Fibroblast of skin of left biceps (primary cell): ENCODE data around the gene KLF11.
A peak's percentile ranks its signal among the peaks of the same experiment; 100 is the strongest.

Experiments used
- DNase-seq, 2 experiments: peaks; one replicate each; pipeline ENCODE4 v3.0.0-alpha.2; 2013; ENCODE audit warnings: low read depth in 2 of 2

KLF11 gene

DNA sequence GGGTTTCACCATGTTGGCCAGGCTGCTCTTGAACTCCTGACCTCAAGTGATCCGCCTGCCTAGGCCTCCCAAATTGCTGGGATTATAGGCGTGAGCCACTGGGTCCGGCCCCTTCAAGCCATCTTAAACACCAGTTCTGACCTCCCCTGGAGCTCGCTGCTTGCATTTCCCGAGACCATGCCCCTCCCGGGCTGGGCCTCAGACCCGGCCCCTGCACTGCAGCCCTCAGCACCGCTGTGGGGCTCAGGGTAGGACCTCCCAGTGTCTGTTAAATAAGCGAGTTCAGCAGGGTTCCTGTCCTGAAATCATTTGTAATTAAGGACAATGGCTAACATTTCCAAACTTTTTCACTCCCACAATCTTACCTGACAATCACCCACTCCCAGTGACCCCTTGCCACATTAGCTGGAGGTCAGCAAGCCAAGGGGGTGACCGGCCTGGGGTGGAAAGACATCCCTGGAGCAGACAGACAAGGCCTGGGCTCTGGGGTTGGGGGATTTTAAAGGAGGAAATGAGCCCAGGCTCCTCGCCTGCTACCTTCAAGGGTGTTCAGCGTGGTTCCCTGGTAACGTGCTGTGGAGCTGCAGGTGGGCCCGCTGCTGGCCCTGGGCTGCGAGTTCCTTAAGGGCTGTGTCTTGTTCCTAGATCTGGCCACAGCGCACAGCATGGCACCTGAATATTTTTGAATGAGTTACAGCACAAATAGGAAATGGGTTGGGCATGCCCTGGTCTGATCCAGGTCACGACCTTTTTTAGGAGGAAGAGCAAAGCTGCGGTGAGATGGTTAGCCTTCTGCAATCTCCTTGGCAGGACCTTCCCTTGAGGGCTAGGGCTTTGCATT is 21.8 kb downstream of the KLF11 start:
- no peak for DNase-seq

DNA sequence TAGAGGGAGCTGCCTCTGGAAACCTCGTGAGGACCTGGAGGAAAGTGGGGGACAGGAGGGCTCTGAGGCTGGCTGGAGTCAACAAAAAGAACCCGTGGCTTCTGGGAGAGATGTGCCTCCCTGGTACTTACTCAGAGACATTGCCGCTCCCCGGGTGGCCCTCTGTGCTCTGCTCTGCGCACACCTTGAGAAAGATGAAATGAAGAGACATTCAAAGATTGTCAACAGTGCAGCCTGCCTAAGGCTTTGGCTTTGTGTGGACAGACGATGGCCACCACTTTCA is 22.4 kb downstream of the KLF11 start:
- no peak for DNase-seq

DNA sequence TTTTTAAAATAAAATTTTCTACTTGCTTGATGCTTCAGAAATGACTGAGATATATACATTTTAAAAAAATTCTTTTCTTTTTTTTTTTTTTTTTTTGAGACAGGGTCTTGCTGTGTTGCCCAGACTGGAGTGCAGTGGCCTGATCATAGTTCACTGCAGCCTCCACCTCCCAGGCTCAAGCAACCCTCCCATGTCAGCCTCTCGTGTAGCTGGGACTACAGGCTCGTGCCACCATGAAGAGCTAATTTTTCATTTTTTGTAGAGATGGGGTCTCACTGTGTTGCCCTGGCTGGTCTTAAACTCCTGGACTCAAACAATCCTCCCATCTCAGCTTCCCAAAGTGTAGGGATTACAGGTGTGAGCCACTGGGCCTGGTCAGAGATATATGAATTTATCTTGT is 24.0 kb downstream of the KLF11 start:
- DNase-seq = no peak

DNA sequence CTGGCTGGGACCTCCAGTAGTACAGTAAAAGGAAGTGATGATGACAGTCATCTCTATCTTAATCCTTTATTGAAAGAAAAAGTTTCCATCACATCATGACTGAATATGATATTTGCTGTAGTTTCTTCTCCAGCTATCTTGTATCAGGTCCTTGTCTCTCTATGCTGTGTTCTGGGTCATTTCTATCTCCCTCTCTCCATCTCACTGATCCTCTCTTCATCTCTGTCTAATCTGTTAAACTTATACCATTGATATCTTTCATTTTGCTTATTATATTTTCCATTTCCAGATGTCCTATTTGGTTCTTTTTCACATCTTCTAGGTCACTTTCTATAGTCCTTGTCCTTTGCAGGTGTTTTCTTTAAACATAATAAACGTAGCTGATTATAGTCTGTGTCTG is 24.5 kb downstream of the KLF11 start:
- DNase-seq = no peak

DNA sequence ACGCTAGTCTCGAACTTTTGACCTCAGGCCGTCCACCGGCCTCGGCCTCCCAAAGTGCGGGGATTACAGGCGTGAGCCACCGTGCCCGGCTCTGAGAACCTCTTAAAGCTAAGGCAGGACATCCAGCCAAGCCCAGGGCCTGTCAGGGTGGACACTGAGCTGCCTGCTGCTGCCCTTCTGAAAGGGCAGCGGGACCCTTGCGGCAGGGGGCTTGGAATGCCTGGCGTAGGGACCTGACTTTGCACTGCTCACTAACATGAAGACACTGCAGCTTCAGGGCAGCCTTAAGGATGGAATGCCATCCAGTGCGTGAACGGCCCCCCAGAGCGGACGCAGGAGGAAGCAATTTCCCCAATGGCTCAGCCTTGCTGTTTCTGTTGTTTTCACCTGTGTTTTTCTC is 27.8 kb downstream of the KLF11 start:
- DNase-seq = no peak

DNA sequence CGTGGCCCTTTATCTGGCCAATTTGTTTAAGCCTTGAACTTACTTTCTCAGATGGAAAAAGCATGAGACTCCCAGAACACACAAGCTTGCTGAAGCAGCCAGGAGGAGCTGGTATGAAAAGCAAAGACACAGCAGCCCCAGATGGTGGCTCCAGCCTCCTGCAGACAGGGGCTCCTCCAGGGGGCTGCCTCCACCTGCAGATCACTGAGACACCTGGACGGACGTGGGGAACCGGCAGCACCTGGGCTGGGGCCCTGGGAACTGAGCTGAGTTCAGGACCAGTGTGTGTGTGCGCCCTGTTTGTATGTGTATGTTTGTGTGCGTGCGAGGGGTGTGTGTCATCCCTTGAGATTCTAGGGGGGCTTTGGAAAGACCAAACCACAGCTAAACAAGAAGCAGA is 28.2 kb downstream of the KLF11 start:
- DNase-seq = no peak

DNA sequence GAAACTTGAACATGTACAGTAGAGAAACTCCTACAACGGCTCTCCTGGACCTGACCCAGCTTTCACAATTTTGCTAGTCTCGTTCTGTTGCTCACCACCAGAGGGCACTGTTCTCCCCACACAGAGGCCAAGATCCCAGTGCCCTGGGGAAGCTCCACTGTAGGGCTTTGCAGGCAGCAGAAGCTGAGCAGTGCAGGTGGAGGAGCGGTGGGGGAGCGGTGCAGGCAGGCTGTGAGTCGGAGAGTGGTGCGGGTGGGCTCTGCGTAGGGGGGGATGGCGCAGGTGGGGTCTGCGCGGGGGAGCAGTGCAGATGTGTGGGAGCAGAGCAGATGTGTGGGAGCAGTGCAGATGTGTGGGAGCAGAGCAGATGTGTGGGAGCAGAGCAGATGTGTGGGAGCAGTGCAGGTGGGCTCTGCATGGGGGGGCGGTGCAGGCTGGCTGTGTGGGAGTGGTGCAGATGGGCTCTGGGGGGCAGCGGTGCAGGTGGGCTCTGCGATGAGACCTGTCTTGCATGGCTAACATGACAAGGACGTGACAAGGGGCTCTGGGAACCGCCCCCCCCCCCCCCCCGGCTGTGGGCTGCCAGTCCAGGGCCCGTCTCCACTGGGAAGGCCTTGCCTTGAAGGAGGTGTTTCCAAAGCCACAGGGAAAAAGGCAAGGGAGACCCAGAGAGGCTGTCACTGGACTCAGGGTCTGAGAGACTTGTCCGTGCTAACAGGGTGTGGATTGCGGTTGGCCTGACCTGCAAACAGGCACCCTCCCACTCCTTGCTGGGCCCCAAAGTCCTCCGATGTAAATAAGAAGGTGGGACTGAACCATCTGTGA is 29.5 kb downstream of the KLF11 start:
- DNase-seq = peak; percentile 43 to 50

DNA sequence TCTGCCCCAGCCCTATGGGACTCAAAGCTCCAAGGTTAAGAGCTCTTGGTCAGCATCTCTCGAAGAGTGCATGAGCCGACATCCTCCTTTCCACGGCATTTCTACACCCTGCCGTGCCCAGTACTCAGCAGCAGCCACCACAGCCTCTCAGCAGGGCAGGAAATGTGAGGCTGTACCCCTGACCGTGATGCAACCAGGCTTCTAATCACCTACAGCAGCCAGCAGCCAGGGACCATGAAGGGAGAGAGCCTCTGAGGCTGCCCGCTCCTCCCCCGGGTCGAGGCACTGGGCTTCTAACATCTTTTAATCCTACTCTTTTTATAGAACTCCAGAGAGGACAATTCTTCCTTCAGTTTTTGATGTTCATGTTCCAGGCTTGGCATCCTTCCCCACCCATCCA is 30.4 kb downstream of the KLF11 start:
- no peak for DNase-seq

DNA sequence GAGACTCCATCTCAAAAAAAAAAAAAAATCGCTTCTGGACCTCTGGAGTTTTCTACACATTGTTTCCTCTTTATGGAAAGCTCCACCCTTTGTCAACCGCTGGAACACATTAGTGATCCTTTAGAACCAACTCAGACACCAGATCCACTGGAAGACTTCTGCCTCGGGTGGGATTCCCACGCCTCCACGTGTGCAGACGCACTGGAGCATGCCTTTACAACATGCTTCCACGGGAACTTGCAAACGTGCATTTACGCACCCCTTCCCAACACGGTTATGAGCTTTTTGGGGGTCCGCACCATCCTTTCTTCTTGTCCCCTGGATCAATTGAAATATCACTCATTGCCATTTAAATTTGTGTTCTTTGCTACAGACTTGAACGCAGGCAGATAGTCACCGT is 31.8 kb downstream of the KLF11 start:
- DNase-seq = no peak

DNA sequence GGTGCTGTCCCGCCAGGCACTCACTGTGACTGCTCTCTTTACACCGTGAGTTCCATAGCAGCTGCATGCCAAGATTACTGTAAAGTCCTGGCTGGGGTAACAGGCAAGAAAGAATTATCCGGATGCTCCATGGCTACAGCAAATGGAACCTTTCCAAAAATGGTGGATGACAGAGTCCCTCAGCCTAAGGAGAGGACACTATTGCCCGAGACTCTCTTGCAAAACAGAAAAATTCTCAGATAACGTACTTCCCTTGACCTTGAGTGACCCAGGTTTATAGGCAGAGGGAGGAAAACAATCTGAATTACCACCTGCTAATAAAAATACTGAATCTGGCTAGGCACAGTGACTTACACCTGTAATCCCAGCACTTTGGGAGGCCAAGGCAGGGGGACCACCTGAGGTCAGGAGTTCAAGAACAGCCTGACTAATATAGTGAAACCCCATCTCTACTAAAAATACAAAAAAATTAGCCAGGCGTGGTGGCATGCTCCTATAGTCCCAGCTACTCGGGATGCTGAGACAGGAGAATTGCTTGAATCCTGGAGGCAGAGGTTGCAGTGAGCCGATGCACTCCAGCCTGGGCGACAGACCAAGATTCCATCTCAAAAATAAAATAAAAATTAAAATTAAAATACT is 32.3 kb downstream of the KLF11 start:
- DNase-seq = no peak

DNA sequence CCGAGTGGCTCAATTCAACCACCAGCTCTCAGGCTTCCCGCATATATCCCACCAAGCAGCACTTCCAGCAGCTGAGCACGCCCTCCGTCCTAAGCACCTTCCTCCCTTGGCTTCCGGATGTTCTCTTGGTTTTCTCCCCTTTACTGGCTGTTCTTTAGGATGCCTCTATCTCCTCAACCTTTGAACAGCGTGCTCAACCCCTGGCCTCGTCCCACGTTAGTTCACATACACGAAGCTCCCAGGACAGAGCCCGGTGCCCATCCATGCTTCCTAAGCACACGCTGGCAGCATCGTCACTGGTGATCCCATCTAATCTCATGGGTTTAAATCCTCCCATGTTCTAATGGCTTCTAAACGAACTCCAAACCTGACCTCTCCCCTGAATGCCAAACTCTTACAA is 33.2 kb downstream of the KLF11 start:
- DNase-seq = no peak

DNA sequence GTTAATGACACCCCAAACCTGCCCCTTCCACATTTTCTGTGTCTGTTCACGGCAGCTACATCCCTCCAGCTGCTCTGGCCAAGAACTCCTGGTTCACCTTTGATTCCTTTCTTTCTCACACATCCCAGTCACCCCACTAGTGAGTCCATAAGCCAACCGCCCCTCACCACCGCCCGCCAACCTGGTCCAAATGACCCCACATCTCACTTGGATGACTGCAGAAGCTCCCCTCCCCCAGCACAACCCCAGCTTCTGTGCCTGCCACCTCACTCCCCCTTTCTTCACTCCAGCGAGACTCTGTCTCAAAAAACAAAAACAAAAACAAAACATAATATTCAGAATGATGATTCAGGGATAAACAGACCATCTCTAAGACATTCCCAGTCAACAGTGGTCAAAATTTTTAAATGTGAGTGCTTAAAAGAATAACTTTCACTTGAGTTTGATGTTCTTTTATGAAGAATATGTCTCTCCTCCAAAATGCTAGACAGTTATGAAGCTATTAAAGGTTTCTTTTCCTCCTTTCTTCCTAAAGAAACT is 33.7 kb downstream of the KLF11 start:
- DNase-seq = no peak

DNA sequence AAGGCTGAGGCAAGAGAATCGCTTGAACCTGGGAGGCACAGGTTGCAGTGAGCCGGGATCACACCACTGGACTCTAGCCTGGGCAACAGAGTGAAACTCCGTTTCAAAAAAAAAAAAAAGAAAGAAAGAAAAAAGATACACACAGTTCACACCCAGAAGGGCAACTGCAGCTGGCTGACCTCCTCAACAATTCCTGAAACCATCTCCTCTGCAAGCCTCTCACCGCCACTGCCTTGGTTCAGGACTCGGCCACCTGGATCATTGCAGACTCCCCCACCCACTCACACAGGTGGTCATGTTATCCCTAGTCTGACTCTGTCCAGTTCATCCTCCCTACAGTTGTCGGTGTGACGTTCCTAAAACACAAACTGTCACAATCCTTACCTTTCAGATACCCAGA is 34.7 kb downstream of the KLF11 start:
- no peak for DNase-seq

DNA sequence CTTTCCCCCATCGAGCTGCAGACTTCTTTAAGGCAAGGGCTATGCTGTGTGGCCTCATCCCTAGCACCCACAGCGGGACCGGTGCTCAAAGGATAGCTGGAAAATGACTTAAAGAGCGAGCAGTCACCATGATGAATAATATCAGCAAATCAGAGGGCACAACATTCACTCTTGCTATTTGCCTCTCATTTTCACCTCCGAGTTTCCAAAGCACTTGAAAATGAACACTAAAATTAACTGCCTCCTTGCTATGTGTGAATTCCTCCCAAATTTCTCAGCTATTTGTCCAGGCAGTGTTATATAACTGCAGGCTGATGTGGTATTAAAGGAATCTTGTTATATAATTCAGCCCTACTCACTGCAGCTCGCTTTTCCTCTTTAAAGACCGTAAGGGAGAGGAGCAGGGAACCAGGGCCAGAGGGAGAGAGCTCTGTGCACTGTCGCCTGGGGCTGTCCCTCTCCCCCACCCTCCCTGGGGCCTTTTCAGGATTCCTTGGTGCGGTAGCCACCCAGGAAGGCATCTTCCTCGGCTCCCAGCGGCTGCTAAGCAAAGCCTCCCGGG is 35.4 kb downstream of the KLF11 start:
- DNase-seq = no peak

DNA sequence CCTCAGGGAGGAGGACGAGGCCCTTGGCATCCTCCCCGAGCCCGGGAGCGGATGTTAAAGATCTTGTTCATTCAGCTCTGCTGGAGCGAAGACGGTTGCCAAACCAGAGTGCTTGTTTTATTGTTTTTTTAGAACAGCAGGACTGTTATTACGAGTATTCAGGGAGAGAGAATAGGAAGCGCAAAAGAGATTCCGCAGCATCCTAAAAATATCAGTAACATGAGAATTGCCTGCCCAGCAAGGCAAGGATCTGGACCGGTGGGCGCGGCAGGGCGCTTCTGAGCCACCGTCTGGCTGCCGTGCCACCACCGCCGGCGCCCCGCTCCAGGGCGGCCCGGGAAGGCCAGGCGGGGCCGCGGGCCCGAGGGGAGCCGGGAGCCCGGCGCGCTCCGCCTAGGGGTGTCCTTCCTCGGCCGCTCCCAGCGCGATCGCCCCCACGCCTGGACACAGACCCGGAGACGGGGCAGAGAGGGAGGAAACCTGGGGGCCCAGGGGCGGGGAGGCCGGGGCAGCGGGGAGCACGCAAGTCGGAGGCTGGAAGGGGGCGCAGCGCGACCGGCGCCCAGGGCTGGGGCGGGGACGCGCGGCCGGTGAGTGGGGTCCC is 36.0 kb downstream of the KLF11 start:
- DNase-seq = peak in 1 of 2 experiments; percentile 28

DNA sequence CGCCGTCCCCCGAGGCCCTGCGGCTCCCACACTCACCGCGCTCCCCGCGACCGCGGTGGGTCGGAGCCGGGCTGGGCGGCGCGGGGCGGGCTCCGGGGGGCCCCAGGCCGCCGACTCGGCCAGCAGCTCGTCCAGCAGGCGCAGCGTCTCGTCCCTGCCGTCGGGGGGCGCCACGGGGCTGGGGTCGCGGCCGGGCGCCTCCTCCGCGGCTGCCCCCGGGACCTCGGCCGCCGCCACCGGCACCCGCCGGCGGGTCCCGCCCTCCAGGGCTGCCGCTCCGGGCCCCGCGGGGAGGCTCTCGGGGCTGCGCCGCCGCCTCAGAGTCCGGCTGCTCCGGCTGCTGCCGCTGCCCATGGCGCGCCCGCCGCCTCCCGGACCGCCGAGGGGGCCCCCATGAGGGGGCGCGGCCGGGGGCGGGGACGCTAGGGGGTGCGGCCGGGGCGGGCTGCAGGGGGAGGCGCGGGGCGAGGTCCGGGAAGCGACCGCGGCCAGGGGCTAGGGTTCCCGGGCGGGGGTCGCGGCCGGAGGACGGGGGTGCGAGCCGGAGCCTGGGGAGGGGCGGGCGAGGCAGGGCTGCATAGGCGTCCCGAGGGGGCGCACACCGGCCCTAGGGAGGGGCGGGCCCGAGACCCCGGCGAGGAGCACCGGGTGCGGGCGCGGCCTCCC is 36.7 kb downstream of the KLF11 start, which contains the start of gene CYS1:
Gene CYS1, minus strand, starts transcription at position 542 of the 666 bp plus-strand sequence. Its CDS starts 188 bp downstream, at position 354.
- no peak for DNase-seq

DNA sequence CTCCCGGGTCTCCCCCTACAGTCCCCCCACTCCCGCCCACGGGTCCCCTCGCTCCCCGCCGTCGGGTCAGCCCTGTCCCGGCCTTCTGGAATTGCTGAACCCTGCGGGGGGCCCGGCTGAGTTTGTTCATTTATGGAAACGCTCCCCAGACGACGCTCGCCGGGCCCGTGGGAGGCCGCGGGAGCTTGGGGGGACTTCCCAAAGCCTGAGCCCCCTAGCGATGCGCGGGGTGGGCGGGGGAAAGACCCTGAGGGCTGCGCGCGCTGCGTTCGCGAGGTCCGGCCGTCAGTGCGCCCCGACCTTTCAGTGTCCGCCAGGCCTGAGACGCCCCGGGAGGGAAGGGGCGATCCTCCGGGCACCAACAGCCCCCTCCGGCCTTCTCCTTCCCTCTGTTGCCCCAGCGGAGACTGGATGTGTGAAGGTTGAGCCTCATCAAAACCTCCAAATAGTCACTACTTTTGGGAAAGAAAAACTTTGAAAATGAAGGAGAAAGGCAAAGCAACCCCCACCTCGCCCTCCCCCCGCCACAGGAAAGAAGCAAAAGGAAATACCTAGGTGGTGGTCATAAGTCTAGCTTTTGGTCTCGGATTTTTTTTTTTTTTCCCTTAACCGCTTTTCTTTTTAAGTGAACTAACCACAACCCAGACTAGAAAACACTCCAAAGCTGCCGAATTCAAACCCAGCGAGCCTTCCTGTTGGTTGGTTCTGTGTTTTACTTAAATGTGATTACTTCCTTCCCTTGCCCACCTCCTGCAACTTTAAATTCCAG is 37.4 kb downstream of the KLF11 start:
- no peak for DNase-seq

DNA sequence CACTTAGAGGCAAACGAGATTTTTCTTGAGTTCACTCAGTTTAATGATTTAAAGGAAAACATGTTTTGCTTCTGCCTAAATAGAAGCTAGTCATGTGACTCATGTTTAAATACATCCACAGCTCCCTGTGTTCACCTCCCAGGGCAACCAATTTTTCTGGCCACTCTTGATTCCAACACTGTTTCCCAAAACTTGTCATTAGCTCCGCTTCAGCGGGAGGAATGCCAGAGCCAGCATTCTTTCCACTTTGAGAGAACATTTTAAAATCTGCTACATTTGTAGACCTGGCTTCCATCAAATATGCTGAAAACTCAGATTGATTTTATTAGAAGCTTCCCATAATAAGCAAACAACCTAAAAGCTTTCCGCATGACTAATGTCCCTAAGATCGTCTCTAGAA is 39.7 kb downstream of the KLF11 start:
- DNase-seq = no peak

DNA sequence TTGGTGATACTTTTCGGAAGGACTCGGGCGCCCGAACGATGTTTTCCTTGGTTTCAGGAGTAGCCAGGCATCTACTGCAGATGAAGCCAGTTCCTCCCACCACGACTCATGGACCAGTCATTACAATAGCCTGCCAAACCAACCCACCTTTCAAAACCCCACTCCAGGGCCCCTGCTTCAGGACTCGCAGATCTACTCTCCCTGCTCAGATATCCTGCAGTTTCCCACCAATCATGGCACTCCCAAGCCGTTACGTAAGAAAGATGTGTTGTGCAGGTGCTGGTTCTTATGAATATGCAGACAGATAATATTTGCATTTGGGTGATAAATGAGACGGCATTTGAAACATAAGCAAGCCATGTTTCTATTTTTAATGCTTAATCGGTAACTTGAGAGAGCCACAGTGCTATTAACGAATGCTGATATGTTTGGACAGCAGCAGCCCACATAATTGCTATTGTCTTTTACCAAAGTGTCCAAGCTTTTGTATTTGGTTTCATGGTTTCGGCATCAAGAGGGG is 40.4 kb downstream of the KLF11 start:
- no peak for DNase-seq

DNA sequence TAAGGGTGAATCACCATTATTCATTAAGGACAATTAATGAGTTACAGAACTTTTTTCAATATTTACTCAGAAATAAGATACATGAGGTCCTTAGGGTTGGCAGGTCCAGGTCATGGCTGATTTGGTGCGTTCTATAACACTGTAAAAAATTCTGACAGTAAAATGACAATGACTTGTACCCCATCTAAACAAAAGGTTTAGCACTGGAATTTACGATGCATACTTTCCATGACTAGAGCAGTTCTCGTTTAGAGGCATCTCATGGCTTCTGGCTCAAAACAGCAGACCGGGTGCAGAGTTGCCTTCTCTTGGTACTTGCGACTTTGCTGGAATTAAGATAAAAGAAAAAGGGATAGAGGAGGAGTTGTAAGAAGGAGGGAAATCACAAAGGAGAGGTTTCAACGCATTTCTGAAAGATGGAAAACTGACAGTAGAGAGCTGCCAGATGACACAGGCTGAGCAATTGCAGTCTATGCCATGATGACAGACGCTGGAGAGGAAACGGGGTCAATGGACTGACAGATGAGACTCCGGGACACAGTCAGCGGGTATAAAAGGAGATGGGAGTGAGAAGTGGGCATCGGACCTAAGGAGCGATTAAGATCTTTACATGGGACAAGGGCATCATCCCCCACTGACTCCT is 41.0 kb downstream of the KLF11 start:
- DNase-seq = no peak
